ENCODE measurements around the gene GLG1. TPM values are rescaled to one million over a fixed set of nuclear protein-coding genes. Genes with fewer than 3 reads are reported as not detected.
A peak's percentile ranks its signal among the peaks of the same experiment; 100 is the strongest.
"Not testable (repeated sequence)": the region's sequence is repeated elsewhere in the genome, so short reads cannot be mapped to it uniquely, and the experiment has no call there.

The GLG1 gene
- total RNA-seq, 1 experiment from 2014 or later, result 78.4 TPM

GRCh38 chr16:74423721-74424120 lies 183.2 kb downstream of the GLG1 start:
- DNase-seq (ENCODE audit: low spot score); in situ Hi-C loops (cut with HindIII; ENCODE audit: low sequenced_read_pairs): not testable (repeated sequence)

GRCh38 chr16:74422086-74422485 lies 184.8 kb downstream of the GLG1 start:
- in situ Hi-C loops (cut with HindIII; ENCODE audit: low sequenced_read_pairs), result not testable (repeated sequence)
- DNase-seq (ENCODE audit: low spot score), result peak; percentile 14

- in situ Hi-C loops (cut with HindIII; ENCODE audit: low sequenced_read_pairs); DNase-seq (ENCODE audit: low spot score): not testable (repeated sequence)
These were observed 185.5 kb downstream of the GLG1 start for GRCh38 chr16:74421482-74421785.

GRCh38 chr16:74420612-74421481 lies 186.1 kb downstream of the GLG1 start, which contains the start of gene CLEC18B:
Gene CLEC18B (minus strand): TSS chr16:74421478. CDS start chr16:74421270, 208 bp downstream.
- DNase-seq (ENCODE audit: low spot score), result peak; percentile 53
- in situ Hi-C loops (cut with HindIII; ENCODE audit: low sequenced_read_pairs), result not testable (repeated sequence)

GRCh38 chr16:74419811-74420210 lies 187.1 kb downstream of the GLG1 start:
- DNase-seq (ENCODE audit: low spot score); in situ Hi-C loops (cut with HindIII; ENCODE audit: low sequenced_read_pairs): not testable (repeated sequence)

GRCh38 chr16:74417897-74418296 lies 189.0 kb downstream of the GLG1 start:
- DNase-seq (ENCODE audit: low spot score); in situ Hi-C loops (cut with HindIII; ENCODE audit: low sequenced_read_pairs): not testable (repeated sequence)

- DNase-seq (ENCODE audit: low spot score); in situ Hi-C loops (cut with HindIII; ENCODE audit: low sequenced_read_pairs): not testable (repeated sequence)
These were observed 193.0 kb downstream of the GLG1 start for GRCh38 chr16:74413920-74414319.

GRCh38 chr16:74413485-74413884 lies 193.4 kb downstream of the GLG1 start:
- in situ Hi-C loops (cut with HindIII; ENCODE audit: low sequenced_read_pairs); DNase-seq (ENCODE audit: low spot score): not testable (repeated sequence)

- DNase-seq (ENCODE audit: low spot score); in situ Hi-C loops (cut with HindIII; ENCODE audit: low sequenced_read_pairs): not testable (repeated sequence)
These were observed 194.0 kb downstream of the GLG1 start for GRCh38 chr16:74412775-74413390.

GRCh38 chr16:74412138-74412774 lies 194.7 kb downstream of the GLG1 start:
- DNase-seq (ENCODE audit: low spot score); in situ Hi-C loops (cut with HindIII; ENCODE audit: low sequenced_read_pairs): not testable (repeated sequence)

GRCh38 chr16:74410981-74411380 lies 195.9 kb downstream of the GLG1 start:
- in situ Hi-C loops (cut with HindIII; ENCODE audit: low sequenced_read_pairs); DNase-seq (ENCODE audit: low spot score): not testable (repeated sequence)

- in situ Hi-C loops (cut with HindIII; ENCODE audit: low sequenced_read_pairs); DNase-seq (ENCODE audit: low spot score): not testable (repeated sequence)
These were observed 196.6 kb downstream of the GLG1 start for GRCh38 chr16:74410057-74410957.

GRCh38 chr16:74409185-74409981 lies 197.5 kb downstream of the GLG1 start:
- DNase-seq (ENCODE audit: low spot score); in situ Hi-C loops (cut with HindIII; ENCODE audit: low sequenced_read_pairs): not testable (repeated sequence)

- DNase-seq (ENCODE audit: low spot score); in situ Hi-C loops (cut with HindIII; ENCODE audit: low sequenced_read_pairs): not testable (repeated sequence)
These were observed 199.6 kb downstream of the GLG1 start for GRCh38 chr16:74407362-74407705.

GRCh38 chr16:74406600-74407361 lies 200.1 kb downstream of the GLG1 start:
- in situ Hi-C loops (cut with HindIII; ENCODE audit: low sequenced_read_pairs); DNase-seq (ENCODE audit: low spot score): not testable (repeated sequence)

GRCh38 chr16:74404148-74404933 lies 202.6 kb downstream of the GLG1 start:
- DNase-seq (ENCODE audit: low spot score); in situ Hi-C loops (cut with HindIII; ENCODE audit: low sequenced_read_pairs): not testable (repeated sequence)

GRCh38 chr16:74400238-74400637 lies 206.7 kb downstream of the GLG1 start:
- DNase-seq (ENCODE audit: low spot score); in situ Hi-C loops (cut with HindIII; ENCODE audit: low sequenced_read_pairs): not testable (repeated sequence)

Measured in G401 (cell line).